Hepatic stellate cell (primary cell): Measurements from ENCODE around the gene DPH6.

Experiments
- DNase-seq: peaks from one replicate; pipeline ENCODE4 v3.0.0; 2011; ENCODE audit warnings: low spot score

DPH6 gene

GRCh38 chr15:35540885-35541284 is 5.1 kb downstream of the DPH6 start:
- DNase-seq: peak; percentile 8

GRCh38 chr15:35540021-35540420 is 5.9 kb downstream of the DPH6 start:
- DNase-seq: no peak

- DNase-seq: no peak
Observed at GRCh38 chr15:35535365-35535916, 10.5 kb downstream of the DPH6 start.

- DNase-seq: peak; percentile 11
Observed at GRCh38 chr15:35533130-35534110, 12.5 kb downstream of the DPH6 start.

GRCh38 chr15:35530698-35531097 is 15.3 kb downstream of the DPH6 start:
- no peak for DNase-seq

GRCh38 chr15:35529784-35530183 is 16.2 kb downstream of the DPH6 start:
- no peak for DNase-seq

- no peak for DNase-seq
Observed at GRCh38 chr15:35522061-35522460, 23.9 kb downstream of the DPH6 start.

GRCh38 chr15:35519541-35520149 is 26.3 kb downstream of the DPH6 start:
- DNase-seq: no peak

- DNase-seq: no peak
Observed at GRCh38 chr15:35519052-35519451, 26.9 kb downstream of the DPH6 start.

GRCh38 chr15:35514759-35515158 is 31.2 kb downstream of the DPH6 start:
- peak; percentile 5 for DNase-seq

GRCh38 chr15:35507932-35508638 is 37.9 kb downstream of the DPH6 start:
- DNase-seq: no peak

GRCh38 chr15:35506272-35506870 is 39.6 kb downstream of the DPH6 start:
- no peak for DNase-seq

GRCh38 chr15:35505809-35506208 is 40.2 kb downstream of the DPH6 start:
- DNase-seq: no peak

GRCh38 chr15:35505141-35505540 is 40.8 kb downstream of the DPH6 start:
- no peak for DNase-seq

GRCh38 chr15:35499723-35500122 is 46.2 kb downstream of the DPH6 start:
- DNase-seq: no peak

GRCh38 chr15:35496585-35496984 is 49.4 kb downstream of the DPH6 start:
- DNase-seq: no peak

GRCh38 chr15:35495080-35495479 is 50.9 kb downstream of the DPH6 start:
- no peak for DNase-seq

GRCh38 chr15:35491999-35492398 is 54.0 kb downstream of the DPH6 start:
- no peak for DNase-seq

GRCh38 chr15:35491173-35491572 is 54.8 kb downstream of the DPH6 start:
- DNase-seq: no peak

- no peak for DNase-seq
Observed at GRCh38 chr15:35490511-35490910, 55.5 kb downstream of the DPH6 start.

- no peak for DNase-seq
Observed at GRCh38 chr15:35487417-35487816, 58.5 kb downstream of the DPH6 start.

- DNase-seq: no peak
Observed at GRCh38 chr15:35486296-35486695, 59.7 kb downstream of the DPH6 start.
